Measurements from ENCODE around the gene MSX2. TPM values are rescaled to one million over a fixed set of nuclear protein-coding genes. Genes with fewer than 3 reads are reported as not detected.

Gene MSX2
- total and polyA plus RNA-seq, 8 donors, result 0.23 to 0.55 (median 0.38) TPM

DNA sequence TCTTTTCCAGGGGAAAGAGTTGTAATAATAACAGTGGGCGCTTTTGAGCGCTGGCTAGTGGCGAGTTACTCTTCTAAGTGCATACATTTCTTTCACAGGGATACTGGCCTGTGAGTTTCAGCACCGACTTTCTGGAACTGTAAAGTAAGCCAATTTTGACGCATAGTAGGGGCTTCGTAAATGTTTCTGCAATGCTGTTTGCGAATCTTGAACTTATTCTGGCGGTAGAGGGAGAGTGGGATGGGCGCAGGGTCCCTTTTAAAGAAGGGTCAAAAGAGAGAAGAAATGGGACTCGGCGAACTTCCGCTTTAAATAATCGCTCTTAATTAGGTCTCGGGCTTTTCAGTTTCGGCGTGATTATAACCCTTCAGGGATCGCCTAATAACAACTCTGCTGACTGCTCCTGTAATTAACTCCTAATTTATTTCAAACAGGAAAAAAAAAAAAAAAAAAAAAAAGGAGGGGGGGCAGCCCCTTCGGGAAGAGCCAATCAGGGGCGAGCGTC is 351 bp upstream of the MSX2 start:
- WGBS, 2 donors, result 1 to 2% methylated on average over 20 of the region's 20 CpGs
- Histone ChIP-seq H3K4me3 (peak overlapping the region; percentile 21 to 63 (median 41)), H3K4me1 (no peaks in the 10 kb centered on the region), H3K36me3 (no peaks in the 10 kb centered on the region), H3K27me3 (peaks cover 0 to 46% (median 10%) of the 10 kb centered on the region in 4 donors), H3K27ac (no peak overlapping the region), H3K9me3 (no peaks in the 10 kb centered on the region)
- ATAC-seq (peak; percentile 18 to 57 (median 32)), FAIRE-seq (no peak), DNase-seq (no peak)
- TF ChIP-seq, protein P1, sequence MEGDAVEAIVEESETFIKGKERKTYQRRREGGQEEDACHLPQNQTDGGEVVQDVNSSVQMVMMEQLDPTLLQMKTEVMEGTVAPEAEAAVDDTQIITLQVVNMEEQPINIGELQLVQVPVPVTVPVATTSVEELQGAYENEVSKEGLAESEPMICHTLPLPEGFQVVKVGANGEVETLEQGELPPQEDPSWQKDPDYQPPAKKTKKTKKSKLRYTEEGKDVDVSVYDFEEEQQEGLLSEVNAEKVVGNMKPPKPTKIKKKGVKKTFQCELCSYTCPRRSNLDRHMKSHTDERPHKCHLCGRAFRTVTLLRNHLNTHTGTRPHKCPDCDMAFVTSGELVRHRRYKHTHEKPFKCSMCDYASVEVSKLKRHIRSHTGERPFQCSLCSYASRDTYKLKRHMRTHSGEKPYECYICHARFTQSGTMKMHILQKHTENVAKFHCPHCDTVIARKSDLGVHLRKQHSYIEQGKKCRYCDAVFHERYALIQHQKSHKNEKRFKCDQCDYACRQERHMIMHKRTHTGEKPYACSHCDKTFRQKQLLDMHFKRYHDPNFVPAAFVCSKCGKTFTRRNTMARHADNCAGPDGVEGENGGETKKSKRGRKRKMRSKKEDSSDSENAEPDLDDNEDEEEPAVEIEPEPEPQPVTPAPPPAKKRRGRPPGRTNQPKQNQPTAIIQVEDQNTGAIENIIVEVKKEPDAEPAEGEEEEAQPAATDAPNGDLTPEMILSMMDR (IDR thresholded peaks at IDR 0.05), result no peak
- intact Hi-C loops (cut with DNase I), result no loop called here

DNA sequence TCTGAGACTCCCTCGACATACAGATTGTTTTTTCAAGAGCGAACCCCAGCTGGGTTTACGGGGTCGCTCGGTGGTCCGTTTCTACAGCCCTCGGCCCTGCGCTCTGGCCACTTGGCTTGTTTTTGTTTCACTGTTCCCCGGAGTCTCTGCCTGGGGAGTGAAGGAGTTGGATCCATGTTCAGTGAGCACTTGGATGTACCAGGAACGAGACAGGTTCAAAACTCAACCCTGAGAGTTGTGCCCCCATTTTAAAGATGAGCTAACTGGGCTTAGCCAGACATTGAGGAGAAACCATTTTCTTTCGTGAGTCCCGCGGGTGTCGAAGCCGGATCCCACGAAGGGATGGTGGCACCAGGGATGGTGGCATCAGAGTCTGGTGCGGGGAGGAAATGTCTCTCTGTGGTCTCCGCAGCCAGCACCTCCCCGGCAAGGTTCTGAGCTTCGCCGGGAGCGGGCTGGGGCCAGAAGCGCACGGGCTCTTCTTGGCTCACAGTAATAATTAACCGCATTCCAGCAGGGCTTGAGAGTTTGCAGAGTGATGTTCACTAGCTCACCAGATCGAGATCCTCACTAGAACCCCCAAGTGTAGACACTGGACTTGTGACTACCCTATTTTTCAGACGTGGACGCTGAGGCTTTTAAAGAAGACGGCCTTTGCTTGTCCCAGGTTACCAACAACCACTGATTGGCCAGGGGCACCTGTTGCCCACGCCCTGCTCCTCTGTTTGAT is 1.0 kb downstream of the MSX2 start:
- no peak overlapping the region for H3K27ac ChIP-seq
- FAIRE-seq (no peak), DNase-seq (no peak), ATAC-seq (no peak)
- H3K9me3 ChIP-seq, result no peaks in the 10 kb centered on the region
- no peaks in the 10 kb centered on the region for H3K4me1 ChIP-seq
- 6 to 9% methylated on average over 30 of the region's 30 CpGs for WGBS, 2 donors
- TF ChIP-seq, protein P1 (IDR thresholded peaks at IDR 0.05), result no peak
- peaks cover 0 to 43% (median 8%) of the 10 kb centered on the region in 4 donors for H3K27me3 ChIP-seq
- intact Hi-C loops (cut with DNase I), result no loop called here
- H3K36me3 ChIP-seq, result no peaks in the 10 kb centered on the region
- peak overlapping the region; percentile 21 to 63 (median 41) for H3K4me3 ChIP-seq

GRCh38 chr5:174725991-174726601 is 1.7 kb downstream of the MSX2 start:
- peaks cover 0 to 49% (median 7%) of the 10 kb centered on the region in 4 donors for H3K27me3 ChIP-seq
- no peak overlapping the region for H3K27ac ChIP-seq
- intact Hi-C loops (cut with DNase I), result no loop called here
- H3K4me1 ChIP-seq, result no peaks in the 10 kb centered on the region
- no peaks in the 10 kb centered on the region for H3K36me3 ChIP-seq
- TF ChIP-seq, protein P1 (IDR thresholded peaks at IDR 0.05), result no peak
- no peak for DNase-seq
- no peak for ATAC-seq
- H3K9me3 ChIP-seq, result no peaks in the 10 kb centered on the region
- FAIRE-seq, result no peak
- 54% methylated on average over 11 of the region's 11 CpGs for WGBS, 2 donors
- no peak overlapping the region for H3K4me3 ChIP-seq

- Histone ChIP-seq H3K27ac (no peak overlapping the region), H3K27me3 (peaks cover 0 to 49% (median 6%) of the 10 kb centered on the region in 4 donors), H3K4me1 (no peaks in the 10 kb centered on the region), H3K9me3 (no peaks in the 10 kb centered on the region), H3K4me3 (no peak overlapping the region), H3K36me3 (no peaks in the 10 kb centered on the region)
- intact Hi-C loops (cut with DNase I), result no loop called here
- WGBS, 2 donors, result 61 to 62% methylated on average over 21 of the region's 21 CpGs
- FAIRE-seq (no peak), DNase-seq (no peak), ATAC-seq (no peak)
- TF ChIP-seq, protein P1 (IDR thresholded peaks at IDR 0.05), result no peak
Observed at GRCh38 chr5:174726916-174727793, 2.8 kb downstream of the MSX2 start.
